Sigmoid colon (tissue), 7 donors: ENCODE measurements around the gene CDC14B. TPM values are rescaled to one million over a fixed set of nuclear protein-coding genes. Genes with fewer than 3 reads are reported as not detected.

Experiments
- DNase-seq: peaks from one replicate; pipeline ENCODE4 v3.0.0-alpha.2; 2019
- H3K27ac ChIP-seq, 4 donors: fragments of 200-600 bp; sonication (generic); one replicate each; pipeline ENCODE4 v1.5.1; 2016 to 2019; ENCODE audit warnings: mild to moderate bottlenecking in 1 of 4
- H3K27me3 ChIP-seq, 3 donors: fragments of 200-600 bp; sonication (generic); one replicate each; pipeline ENCODE4 v1.5.1; 2019; ENCODE audit warnings: mild to moderate bottlenecking in 1 of 3
- H3K36me3 ChIP-seq, 4 donors: fragments of 200-600 bp; sonication (generic); one replicate each; pipeline ENCODE4 v1.5.1; 2016 to 2019
- H3K4me1 ChIP-seq, 4 donors: fragments of 200-600 bp; sonication (generic); one replicate each; pipeline ENCODE4 v1.5.1; 2017 to 2019
- H3K4me3 ChIP-seq, 4 donors: fragments of 200-600 bp; sonication (generic); one replicate each; pipeline ENCODE4 v1.5.1; 2017 to 2019; ENCODE audit warnings: mild to moderate bottlenecking in 2 of 4, moderate library complexity in 1 of 4
- H3K9me3 ChIP-seq, 4 donors: fragments of 200-600 bp in 3 of 4; sonication (generic) in 3 of 4; one replicate each; pipeline versions ENCODE4 v1.5.1 to v1.6.1; 2013 to 2019
- EP300 ChIP-seq, 4 donors: sonication (generic); formaldehyde crosslinking; IDR thresholded peaks; one replicate each; pipeline ENCODE4 v1.6.1; 2017; ENCODE audit warnings: antibody characterized with exemption in 4 of 4
- POLR2A ChIP-seq, 2 donors: fragments of 450-650 bp; IDR thresholded peaks; one replicate each; pipeline ENCODE4 v1.6.1; 2016; ENCODE audit warnings: antibody characterized with exemption in 2 of 2, mild to moderate bottlenecking in 2 of 2, moderate library complexity in 2 of 2
- POLR2AphosphoS5 ChIP-seq, 4 donors: sonication (generic); formaldehyde crosslinking; IDR thresholded peaks; one replicate each; pipeline ENCODE4 v1.6.1; 2017; ENCODE audit warnings: antibody characterized with exemption in 4 of 4
- WGBS, 2 donors: extraction: QIAGEN DNeasy Blood & Tissue Kit; methylation state at CpG; one replicate each; pipeline ENCODE4 v1.1.7; 2013; 5-methylcytosine and 5-hydroxymethylcytosine counted together
- intact Hi-C: fragments of 100-400 bp; cut with DNase I; formaldehyde crosslinking; loops from one replicate; pipeline ENCODE4 v1.15.1; 2023
- polyA plus RNA-seq, 3 donors: library from polyadenylated mRNA; stranded (reverse); fragments of 200-250 nt; gene quantifications; one replicate each; pipeline ENCODE4 v1.2.3, GENCODE V29; 2013
- total RNA-seq, 4 donors: library from RNA; depleted of rRNA; stranded (reverse); fragments of >200 nt; gene quantifications; one replicate each; pipeline ENCODE4 v1.1.0, GENCODE V29; 2016
- TF ChIP-seq, protein P1 (sequence below), 4 experiments: fragments of 450-650 bp in 3 of 4; fragments of 200-600 bp in 1 of 4; IDR thresholded peaks; one replicate each; pipeline ENCODE4 v1.5.1; 2016 to 2019; ENCODE audit warnings: antibody characterized with exemption in 4 of 4, mild to moderate bottlenecking in 3 of 4, moderate library complexity in 2 of 4
- donor health status: healthy with polysubstance abuse.
- donor health status: Bipolar disorder and iron deficiency.
- donor health status: healthy.

Gene CDC14B
- total and polyA plus RNA-seq, 7 donors, result 5.6 to 35.7 (median 12.5) TPM

DNA sequence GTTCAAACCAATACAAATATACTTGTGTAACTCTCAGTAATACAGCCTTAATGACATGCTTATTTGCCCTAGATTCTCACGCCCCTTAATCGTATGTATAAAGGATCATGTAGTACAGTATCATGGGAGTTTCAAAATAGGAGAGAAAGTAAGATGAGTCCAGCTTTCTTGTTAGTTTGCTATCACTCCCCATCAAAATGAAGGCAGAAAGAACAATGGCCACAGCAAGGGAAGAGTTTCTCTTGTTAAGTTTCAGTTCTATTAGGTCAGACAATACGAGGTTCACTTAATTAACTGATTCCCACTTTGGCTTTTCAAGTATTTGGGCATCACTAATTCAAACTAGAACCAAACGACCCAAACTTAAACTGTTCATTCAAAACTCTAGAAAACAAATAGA, 55.4 kb downstream of the CDC14B start:
- Histone ChIP-seq H3K4me1 (peaks cover 0 to 24% (median 11%) of the 10 kb centered on the region in 4 donors), H3K27me3 (no peaks in the 10 kb centered on the region), H3K4me3 (no peak overlapping the region), H3K27ac (peak overlapping the region in 3 of 4 donors; percentile 6 to 17 (median 9)), H3K36me3 (peaks cover 0 to 20% (median 4%) of the 10 kb centered on the region in 4 donors), H3K9me3 (no peaks in the 10 kb centered on the region)
- no peak for DNase-seq
- WGBS, 2 donors, result 51 to 78% methylated on average over 4 of the region's 4 CpGs
- intact Hi-C loops, result no loop called here
- TF ChIP-seq POLR2A (IDR thresholded peaks at IDR 0.05), result no peak
- TF ChIP-seq, protein P1, sequence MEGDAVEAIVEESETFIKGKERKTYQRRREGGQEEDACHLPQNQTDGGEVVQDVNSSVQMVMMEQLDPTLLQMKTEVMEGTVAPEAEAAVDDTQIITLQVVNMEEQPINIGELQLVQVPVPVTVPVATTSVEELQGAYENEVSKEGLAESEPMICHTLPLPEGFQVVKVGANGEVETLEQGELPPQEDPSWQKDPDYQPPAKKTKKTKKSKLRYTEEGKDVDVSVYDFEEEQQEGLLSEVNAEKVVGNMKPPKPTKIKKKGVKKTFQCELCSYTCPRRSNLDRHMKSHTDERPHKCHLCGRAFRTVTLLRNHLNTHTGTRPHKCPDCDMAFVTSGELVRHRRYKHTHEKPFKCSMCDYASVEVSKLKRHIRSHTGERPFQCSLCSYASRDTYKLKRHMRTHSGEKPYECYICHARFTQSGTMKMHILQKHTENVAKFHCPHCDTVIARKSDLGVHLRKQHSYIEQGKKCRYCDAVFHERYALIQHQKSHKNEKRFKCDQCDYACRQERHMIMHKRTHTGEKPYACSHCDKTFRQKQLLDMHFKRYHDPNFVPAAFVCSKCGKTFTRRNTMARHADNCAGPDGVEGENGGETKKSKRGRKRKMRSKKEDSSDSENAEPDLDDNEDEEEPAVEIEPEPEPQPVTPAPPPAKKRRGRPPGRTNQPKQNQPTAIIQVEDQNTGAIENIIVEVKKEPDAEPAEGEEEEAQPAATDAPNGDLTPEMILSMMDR (IDR thresholded peaks at IDR 0.05), result no peak
- TF ChIP-seq EP300 (IDR thresholded peaks at IDR 0.05), result no peak
- TF ChIP-seq POLR2AphosphoS5 (IDR thresholded peaks at IDR 0.05), result no peak

DNA sequence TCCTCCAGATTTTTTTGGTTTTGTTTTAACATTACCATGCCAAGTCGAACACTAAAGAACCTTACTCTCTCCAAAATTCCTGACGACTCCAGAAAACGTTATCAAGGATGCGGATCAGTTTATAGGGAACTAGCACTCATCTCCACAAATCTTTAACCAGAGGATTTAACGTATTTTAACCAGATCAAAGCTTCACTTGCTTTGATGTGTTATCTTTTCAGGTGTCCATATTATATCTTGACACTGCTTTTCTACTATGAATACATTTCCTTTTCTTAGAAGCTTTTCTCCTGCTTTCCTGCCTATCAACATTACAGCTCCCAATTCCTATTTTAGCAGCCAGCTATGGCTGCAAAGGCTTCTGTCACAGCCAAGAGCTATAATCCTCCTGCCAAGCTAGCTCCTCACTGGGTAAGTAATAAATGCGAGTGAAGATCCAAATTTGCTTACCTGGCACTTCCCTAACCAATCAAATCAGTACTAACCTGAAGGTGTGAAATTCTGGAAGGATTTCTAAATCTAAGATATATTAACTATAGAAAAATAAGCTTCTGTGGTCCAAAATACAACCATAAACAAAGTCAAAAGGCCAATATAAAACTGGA, 60.2 kb downstream of the CDC14B start:
- Histone ChIP-seq H3K4me3 (no peak overlapping the region), H3K9me3 (no peaks in the 10 kb centered on the region), H3K36me3 (peaks cover 0 to 20% (median 4%) of the 10 kb centered on the region in 4 donors), H3K4me1 (peaks cover 0 to 7% (median 0%) of the 10 kb centered on the region in 4 donors), H3K27ac (no peak overlapping the region), H3K27me3 (no peaks in the 10 kb centered on the region)
- 18 to 69% methylated on average over 6 of the region's 6 CpGs for WGBS, 2 donors
- intact Hi-C loops, result no loop called here
- no peak for DNase-seq
- no peak for TF ChIP-seq EP300 (IDR thresholded peaks at IDR 0.05)

DNA sequence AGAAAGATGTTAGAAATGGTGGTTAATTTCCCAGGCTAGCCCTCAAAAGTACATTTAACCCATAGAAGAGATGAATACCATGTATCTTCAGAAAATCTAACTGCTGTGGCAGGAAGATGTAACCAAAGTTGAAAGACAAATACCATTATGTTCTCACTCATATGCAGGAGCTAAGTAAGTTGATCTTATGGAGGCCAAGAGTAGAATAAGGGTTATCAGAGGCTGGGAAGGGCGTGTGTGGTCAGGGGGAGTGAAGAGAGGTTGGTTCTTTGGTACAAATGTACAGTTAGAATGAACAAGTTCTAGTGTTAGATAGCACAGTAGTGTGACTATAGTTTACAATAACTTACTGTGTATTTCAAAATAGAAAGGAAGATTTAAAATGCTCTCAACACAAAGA, 61.7 kb downstream of the CDC14B start:
- WGBS, 2 donors, result 87 to 90% methylated on average over 1 of the region's 1 CpG
- Histone ChIP-seq H3K27me3 (no peaks in the 10 kb centered on the region), H3K9me3 (no peaks in the 10 kb centered on the region), H3K4me3 (no peak overlapping the region), H3K27ac (no peak overlapping the region), H3K4me1 (no peaks in the 10 kb centered on the region), H3K36me3 (peaks cover 0 to 19% (median 4%) of the 10 kb centered on the region in 4 donors)
- no peak for DNase-seq
- TF ChIP-seq POLR2AphosphoS5 (IDR thresholded peaks at IDR 0.05) (no peak), EP300 (IDR thresholded peaks at IDR 0.05) (no peak), POLR2A (IDR thresholded peaks at IDR 0.05) (no peak)
- TF ChIP-seq, protein P1 (IDR thresholded peaks at IDR 0.05), result no peak
- intact Hi-C loops, result no loop called here

DNA sequence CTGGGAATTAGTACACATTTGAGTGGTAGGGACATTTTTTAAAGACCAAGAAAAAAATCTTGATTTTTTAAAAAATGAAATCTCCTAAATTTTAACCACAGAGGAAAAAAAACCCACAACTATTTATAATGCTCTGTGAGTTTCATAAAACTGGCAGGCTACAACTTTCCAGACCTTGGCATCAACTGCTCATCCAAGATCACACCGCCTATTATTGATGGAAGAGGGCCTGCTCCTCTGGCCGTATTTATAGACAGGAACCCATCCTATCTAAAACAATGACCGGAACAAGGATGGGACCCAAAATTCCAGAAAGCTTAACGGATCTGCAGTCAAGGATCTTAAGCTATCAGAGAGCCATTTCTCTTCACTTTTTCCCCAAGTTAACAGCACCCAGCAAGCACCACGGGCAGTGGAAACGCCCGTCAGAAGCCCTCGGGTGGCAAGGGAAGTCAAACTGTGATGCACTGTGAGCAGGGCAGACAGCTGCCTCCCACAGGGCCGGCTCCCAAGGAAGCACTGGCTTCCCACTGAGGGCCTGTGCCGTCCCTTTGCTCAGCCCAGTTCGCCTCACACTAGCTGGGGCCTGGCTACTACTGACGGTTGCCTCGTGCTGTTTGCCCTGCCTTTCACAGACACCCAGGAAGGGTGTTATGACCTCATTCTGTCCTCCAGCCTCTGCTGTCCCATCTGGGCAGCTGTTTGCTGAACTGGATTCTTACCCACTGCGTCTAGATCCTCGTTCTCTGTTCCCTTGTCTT, 62.8 kb downstream of the CDC14B start:
- intact Hi-C loops, result no loop called here
- H3K4me1 ChIP-seq, result no peaks in the 10 kb centered on the region
- WGBS, 2 donors, result 90 to 92% methylated on average over 15 of the region's 15 CpGs
- peak overlapping the region; percentile 24 to 59 (median 50) for H3K27ac ChIP-seq
- TF ChIP-seq, protein P1 (IDR thresholded peaks at IDR 0.05), result no peak
- TF ChIP-seq POLR2A (IDR thresholded peaks at IDR 0.05), result no peak
- TF ChIP-seq POLR2AphosphoS5 (IDR thresholded peaks at IDR 0.05), result no peak
- no peak for TF ChIP-seq EP300 (IDR thresholded peaks at IDR 0.05)
- peaks cover 0 to 9% (median 4%) of the 10 kb centered on the region in 4 donors for H3K36me3 ChIP-seq
- DNase-seq, result no peak
- no peaks in the 10 kb centered on the region for H3K27me3 ChIP-seq
- H3K9me3 ChIP-seq, result no peaks in the 10 kb centered on the region
- no peak overlapping the region for H3K4me3 ChIP-seq

DNA sequence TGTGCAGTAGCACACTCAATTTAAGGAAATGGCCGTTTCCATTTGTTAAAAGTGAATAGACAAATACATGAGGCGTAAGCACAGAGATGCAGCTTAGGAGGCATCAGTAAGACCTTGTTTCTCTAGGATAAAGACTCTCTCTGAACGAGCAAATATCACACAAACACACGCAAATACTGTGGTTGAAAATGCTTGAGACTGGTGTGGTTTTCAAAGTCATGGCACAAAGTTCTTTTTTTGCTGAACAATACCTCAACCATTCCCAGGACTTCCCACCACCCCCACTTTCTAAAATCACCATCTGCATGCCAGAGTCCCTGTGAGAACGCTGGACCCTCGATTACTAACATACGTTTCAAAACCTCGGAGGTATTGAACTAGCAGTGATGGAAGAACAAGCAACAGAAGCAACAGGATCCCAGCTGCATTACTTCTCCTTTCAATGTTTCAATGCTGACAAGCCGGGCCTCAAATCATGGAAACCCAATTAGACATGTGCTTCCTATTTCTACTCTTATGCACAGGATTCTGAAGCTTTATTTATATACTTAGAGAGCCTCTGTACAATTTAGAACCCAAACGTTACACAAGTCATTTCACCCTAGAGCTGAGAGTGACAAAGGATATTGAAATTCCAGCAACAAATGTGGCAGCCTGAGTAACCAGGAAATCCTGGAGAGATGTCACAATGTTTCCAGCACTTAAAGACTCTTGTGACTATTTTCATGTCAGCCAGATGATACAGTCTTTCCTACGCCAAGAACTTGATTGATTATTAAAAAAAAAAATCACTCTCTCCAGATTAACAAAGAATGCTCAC, 63.9 kb downstream of the CDC14B start:
- DNase-seq, result no peak
- peak overlapping the region in 2 of 4 donors; percentile 47 to 59 for H3K27ac ChIP-seq
- no peak overlapping the region for H3K4me3 ChIP-seq
- 62 to 87% methylated on average over 11 of the region's 11 CpGs for WGBS, 2 donors
- no peaks in the 10 kb centered on the region for H3K9me3 ChIP-seq
- no peaks in the 10 kb centered on the region for H3K27me3 ChIP-seq
- H3K4me1 ChIP-seq, result no peaks in the 10 kb centered on the region
- intact Hi-C loops, result no loop called here
- no peaks in the 10 kb centered on the region for H3K36me3 ChIP-seq
- TF ChIP-seq POLR2AphosphoS5 (IDR thresholded peaks at IDR 0.05), result peak in 1 of 4 donors; percentile 57
- TF ChIP-seq POLR2A (IDR thresholded peaks at IDR 0.05), result no peak
